HG02571 (cell line): ENCODE data around the gene GGT1.
A peak's percentile ranks its signal among the peaks of the same experiment; 100 is the strongest.
"Not testable (repeated sequence)": the region's sequence is repeated elsewhere in the genome, so short reads cannot be mapped to it uniquely, and the experiment has no call there.

Experiments
- ATAC-seq: cut with Tn5 transposase; IDR thresholded peaks from one replicate; pipeline ENCODE4 v1.9.1; 2021; ENCODE audit warnings: mild to moderate bottlenecking, moderate library complexity; ENCODE audit not compliant: unreplicated experiment

Gene GGT1

GRCh38 chr22:24595863-24596262 lies 7.1 kb upstream of the GGT1 start:
- ATAC-seq, result no peak

DNA sequence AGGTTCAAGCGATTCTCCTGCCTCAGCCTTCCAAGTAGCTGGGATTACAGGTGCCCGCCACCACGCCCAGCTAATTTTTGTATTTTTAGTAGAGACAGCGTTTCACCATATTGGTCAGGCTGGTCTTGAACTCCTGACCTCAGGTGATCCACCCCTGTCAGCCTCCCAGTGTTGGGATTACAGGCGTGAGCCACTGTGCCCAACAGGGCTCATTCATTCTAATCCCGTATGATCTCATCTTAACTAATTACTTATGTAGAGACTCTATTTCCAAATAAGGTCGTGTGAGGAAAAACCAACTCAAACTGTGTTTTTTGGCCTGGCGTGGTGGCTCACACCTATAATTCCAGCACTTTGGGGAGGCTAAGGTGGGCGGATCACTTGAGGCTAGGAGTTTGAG lies 5.9 kb upstream of the GGT1 start:
- ATAC-seq, result not testable (repeated sequence)

DNA sequence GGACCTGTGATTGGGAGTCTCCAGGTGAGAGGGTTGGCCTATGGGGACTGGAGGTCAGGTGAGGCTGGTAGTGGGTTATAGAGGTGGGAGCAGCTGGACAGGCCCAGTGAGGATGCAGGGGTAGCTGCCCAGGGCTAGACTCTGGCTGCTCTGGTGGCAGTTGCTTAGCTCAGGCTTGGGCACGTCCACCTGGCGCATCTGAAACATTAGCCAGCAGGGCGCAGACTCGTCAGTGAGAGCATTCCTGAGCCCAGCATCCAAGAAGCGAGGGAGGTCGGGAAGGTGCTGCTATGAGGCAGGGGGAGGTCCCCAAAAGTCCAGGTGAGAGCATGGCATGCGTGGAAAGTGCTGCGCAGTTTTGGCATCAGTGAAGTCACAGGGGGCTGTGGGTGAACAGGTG lies 3.5 kb upstream of the GGT1 start:
- no peak for ATAC-seq

DNA sequence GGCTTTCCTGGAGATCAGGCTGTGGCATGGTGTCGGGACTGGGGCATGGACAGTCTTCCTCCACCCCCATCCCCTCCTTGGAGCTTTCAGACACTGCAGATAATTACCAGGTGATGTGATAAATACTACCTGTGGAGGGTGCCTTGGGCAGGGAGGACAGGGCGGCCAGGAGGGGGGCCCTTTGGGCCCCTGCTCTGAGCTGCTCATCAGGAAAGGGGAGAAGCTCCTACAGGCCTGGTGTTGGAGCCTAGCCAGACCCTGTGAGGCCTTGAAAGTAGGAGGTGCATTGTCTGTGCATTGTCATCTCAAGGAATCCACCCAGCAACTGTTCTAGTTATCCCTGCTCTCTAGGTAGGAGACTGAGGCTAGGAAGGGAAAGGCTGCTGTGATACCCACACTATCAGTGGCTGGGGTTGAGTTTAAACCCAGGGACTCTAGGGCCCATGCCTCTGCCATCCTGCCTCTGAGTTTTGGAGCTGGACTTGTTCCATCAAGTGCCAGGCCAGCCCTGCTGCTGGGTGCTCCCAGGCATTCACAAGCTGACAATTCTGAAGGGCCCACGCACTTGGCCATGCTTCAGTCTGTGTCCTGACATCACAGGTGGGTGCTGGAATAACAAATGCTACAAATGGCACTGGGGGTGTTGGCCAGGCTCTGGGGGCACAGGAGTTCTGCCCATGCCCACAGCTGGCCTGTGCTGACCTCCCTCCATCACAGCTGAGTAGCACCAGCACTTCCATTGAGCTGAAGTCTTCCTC lies 2.9 kb upstream of the GGT1 start:
- not testable (repeated sequence) for ATAC-seq

DNA sequence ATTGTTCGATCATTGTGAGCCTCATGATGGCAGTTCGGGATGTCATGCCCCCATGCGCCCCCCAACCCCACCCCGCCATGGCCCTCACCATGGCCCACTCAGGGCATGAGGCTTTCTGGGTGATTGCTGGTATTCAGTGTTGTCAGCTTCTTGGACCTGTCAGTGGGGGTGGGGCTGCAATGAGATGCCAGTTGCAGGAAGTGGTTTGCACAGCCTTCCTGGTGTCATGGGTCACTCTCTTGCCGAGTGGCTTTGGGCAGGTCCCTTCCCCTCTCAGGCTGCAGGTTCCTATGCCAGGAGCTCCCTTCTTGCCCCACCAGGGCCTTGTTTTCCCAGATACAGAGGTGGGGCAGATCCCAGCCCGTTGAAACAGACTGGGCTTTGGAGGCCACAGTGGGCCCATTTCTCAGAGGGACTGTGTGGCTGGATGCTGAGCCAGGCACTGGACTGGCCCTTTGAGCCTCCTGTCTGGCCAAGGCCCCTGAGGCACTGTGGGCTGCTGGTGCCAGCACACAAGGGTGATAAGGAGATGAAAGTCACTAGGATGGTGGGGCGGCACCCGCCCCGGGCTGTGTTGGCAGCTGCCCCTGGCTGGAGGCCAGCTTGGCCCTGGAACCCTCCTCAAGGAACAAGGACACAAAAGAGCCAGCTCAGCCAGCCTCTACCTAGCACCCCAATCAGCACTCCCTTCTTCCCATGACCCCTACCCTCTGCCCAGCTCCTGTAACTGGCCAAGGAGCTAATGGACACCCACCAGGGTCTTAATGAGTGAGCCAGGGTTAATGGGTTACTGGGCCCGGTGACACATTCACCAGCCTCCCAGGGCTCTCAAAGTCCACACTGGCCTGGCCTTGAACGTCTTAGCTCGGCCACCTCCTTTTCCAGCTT lies 1.5 kb upstream of the GGT1 start:
- no peak for ATAC-seq

GRCh38 chr22:24602105-24602749 lies 766 bp upstream of the GGT1 start:
- ATAC-seq, result not testable (repeated sequence)

DNA sequence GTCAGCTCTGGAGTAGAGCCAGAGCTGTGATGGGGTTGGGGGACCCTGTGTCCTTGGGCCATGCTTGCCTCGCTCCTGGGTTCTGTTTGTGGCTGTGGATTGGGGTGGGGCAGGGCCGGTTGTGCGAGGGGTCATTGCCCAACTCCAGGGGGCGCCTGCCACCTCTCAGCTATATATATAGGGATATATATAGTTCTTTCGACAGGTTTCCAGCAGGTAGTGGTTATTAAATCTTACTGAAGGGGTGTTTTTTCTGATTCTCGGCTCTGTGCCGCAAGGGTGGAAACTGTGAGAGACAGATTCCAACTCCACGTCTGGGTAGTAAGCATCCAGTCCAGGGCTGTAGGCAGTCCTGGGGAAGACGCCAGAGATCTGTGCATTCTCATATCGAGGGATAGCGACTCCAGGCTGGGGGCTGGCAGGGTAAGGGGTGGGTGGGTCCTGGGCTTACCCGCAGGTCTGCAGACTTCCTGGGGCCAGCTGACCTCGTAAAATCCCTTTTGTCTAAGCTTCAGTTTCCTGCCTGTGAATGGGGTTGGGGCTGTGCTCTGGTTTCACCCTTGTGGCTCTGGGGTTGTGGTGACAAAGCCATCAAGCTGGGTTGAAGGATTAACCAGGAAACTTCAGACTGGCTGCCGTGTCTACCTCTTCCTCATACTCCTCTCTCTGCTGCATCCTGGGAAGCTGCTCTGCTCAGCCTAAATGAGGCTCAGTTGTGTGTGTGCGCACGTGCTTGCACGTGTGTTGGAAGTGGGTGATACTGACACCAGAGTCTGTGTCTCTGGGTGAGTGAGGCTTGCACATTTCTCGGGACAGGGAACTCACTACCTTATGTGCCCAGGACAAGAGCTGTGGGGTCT lies 1.0 kb downstream of the GGT1 start:
- ATAC-seq, result not testable (repeated sequence)

DNA sequence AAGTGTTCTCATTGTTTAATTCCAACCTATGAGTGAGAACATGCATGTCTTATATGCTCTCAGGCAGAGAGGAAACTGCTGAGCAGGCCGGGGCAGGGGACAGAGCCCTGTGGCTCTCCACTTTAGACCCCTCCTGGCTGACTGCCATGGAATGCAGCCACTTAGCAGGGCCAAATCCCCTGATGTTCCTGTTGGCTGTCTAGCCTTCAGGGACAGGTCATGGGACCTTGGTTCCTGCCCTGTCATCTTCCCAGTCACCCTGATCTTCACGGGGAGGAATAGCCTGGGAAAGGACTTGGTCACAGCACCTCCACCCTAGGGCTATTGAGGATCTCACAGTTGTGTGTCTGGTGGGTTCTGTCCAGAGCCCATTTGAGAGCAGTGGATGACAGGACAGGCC lies 3.3 kb downstream of the GGT1 start:
- not testable (repeated sequence) for ATAC-seq

GRCh38 chr22:24607429-24607983 lies 4.5 kb downstream of the GGT1 start:
- ATAC-seq, result peak; percentile 76

- ATAC-seq, result not testable (repeated sequence)
Measured at GRCh38 chr22:24608327-24608726, 5.3 kb downstream of the GGT1 start.

- not testable (repeated sequence) for ATAC-seq
Measured at GRCh38 chr22:24609888-24610287, 6.9 kb downstream of the GGT1 start.

GRCh38 chr22:24614794-24615193 lies 11.8 kb downstream of the GGT1 start:
- not testable (repeated sequence) for ATAC-seq

- not testable (repeated sequence) for ATAC-seq
Measured at GRCh38 chr22:24621244-24621643, 18.3 kb downstream of the GGT1 start.

GRCh38 chr22:24622596-24622995 lies 19.6 kb downstream of the GGT1 start:
- ATAC-seq, result not testable (repeated sequence)

DNA sequence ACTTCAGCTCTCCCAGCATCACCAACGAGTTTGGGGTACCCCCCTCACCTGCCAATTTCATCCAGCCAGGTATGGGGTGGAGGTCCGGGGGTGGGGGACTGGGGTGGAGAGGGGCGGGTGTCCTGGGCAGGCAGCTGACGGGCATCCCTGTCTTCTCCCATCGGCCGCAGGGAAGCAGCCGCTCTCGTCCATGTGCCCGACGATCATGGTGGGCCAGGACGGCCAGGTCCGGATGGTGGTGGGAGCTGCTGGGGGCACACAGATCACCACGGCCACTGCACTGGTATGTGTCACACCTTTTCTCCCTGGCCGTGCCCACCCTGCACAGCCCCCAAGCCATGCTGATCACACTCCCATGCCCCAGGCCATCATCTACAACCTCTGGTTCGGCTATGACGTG lies 24.9 kb downstream of the GGT1 start:
- ATAC-seq, result not testable (repeated sequence)

- ATAC-seq, result not testable (repeated sequence)
Measured at GRCh38 chr22:24629069-24629468, 26.1 kb downstream of the GGT1 start.

DNA sequence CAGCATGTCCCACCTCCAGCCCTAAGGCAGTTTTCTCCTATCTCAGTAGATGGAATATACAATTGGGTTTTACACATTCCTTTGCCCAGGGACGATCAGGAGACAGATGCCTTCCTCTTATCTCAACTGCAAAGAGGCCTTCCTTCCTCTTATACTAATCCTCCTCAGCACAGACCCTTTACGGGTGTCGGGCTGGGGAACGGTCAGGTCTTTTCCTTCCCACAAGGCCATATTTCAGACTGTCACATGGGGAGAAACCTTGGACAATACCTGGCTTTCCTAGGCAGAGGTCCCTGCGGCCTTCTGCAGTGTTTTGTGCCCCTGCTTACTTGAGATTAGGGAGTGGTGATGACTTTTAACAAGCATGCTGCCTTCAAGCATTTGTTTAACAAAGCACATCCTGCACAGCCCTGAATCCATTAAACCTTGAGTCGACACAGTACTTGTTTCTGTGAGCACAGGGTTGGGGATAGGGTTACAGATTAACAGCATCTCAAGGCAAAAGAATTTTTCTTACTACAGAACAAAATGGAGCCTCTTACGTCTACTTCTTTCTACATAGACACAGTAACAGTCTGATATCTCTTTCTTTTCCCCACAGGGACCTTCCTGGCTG lies 27.9 kb downstream of the GGT1 start:
- not testable (repeated sequence) for ATAC-seq

GRCh38 chr22:24631430-24632122 lies 28.6 kb downstream of the GGT1 start:
- ATAC-seq, result not testable (repeated sequence)

- not testable (repeated sequence) for ATAC-seq
Measured at GRCh38 chr22:24632642-24633041, 29.6 kb downstream of the GGT1 start.
